ENCODE data around the gene SNORC.
"Not testable (repeated sequence)": the region's sequence is repeated elsewhere in the genome, so short reads cannot be mapped to it uniquely, and the experiment has no call there.

SNORC gene

DNA sequence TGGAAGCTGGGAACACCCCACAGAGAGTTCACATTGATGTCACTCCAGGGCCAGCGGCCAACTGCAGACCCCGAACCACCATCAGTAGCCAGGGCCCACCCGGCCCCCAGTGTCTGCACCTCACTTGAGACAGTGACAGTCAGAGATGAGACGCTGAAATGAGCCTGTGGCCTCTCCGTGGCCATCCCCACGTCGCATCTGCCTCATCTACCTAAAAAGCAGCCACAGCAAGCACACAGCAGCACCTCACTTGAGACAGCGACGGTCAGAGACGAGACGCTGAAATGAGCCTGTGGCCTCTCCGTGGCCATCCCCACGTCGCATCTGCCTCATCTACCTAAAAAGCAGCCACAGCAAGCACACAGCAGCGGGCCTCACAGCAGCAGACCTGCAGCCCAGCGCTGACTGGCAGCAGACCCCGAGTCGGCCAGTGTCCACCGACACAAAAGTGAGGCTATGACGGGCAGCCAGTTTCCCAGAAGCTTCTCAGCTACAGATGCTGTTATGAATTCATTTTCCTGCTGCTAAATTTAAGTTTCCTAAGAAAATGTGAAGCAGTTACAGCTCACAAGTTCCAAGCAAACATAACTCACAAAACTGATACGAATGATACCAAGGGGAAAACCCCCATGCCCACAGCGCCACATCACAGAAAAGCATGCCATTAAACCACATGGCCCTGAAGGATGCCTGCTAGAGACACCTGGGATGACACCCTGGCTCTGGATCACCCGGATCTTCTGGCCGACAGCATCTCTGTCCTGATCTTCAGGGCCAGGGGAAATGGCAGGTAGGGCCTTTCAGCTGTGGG is 27.7 kb downstream of the SNORC start:
- no peak for DNase-seq

DNA sequence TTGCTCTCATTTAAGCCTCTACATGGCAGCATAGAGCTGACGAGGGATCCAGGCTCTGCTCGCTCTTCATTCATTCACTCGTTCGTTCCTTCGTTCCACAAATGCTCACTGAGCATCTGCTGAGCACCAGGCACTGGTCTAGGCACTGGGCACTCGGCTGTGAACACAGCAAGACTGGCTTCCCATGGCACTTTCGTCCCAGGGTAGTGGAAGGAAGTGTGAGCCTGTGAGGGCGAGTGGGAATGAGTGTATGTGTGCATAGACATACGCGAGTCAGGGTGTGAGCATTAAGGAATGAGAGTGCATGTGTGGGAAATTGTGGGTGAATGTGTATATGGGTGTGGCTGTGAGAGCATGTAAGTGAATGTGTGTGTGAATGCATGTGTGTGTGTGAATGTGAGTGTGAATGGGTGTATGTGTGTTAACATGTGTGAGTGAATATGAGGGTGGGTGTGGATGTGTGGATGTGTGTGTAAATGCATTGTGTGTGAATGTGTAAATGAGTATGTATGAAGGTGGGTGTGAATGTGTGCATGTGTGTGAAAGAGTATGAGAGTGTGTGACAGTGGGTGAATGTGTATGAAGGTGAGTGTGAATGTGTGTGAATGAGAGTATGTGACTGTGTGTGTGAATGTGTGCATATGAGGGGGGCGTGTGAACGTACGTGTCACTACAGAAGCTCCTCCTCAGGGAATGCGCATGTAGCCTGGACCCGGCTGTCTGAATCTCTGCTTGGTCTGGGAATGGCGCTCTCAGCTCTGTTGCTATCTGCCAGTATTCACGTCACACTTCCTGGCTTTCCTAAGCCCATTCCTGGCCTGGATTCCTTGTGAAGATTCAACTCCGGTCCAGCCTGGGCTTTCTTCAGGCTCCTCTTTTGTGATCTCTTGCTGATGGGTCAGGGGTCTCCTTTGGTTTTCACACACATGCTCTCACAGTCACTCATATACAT is 28.8 kb downstream of the SNORC start:
- no peak for DNase-seq

DNA sequence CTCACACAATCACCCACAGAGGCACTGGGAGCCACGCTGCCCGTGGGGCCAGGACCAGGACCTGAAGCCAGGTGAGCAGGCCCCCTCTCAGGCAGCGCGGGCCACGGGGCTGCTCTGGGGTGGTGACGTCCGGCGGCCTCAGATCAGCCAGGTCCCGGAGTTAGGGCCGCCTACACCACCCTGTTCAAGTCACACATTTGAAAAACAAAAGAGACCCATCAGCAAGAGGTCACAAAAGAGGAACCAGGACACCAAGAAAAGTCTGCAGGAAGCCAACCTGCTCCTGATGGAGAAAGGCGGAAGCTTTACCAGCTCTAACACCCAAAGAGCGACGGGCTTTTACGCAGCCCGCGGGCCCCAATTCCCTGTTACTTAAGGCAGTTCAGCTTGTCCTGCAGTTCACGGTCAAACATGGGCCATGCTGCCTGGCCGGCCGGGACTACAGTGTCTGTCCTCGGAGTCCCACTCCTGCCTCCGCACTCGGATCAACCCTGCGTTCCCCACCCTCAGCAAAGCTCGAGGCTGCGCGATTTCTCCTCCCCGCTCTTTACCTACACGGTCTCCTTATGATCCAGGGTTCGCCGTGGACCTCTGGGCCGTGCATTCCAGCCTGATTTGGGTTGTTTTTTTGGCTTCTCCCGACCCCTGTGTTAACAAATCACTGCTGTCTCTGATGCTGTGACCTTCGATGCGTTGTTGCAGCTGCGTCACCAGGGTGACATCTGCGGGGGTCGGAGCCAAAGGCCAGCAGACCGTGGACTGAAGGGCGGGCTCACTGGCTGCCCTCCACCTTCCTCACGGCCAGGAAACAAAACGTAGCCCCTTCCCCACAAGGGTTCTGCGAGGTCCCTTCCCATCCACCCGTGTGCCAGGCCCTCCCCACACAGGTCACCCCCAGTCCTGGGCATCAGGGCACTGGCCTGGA is 31.0 kb downstream of the SNORC start:
- no peak for DNase-seq

DNA sequence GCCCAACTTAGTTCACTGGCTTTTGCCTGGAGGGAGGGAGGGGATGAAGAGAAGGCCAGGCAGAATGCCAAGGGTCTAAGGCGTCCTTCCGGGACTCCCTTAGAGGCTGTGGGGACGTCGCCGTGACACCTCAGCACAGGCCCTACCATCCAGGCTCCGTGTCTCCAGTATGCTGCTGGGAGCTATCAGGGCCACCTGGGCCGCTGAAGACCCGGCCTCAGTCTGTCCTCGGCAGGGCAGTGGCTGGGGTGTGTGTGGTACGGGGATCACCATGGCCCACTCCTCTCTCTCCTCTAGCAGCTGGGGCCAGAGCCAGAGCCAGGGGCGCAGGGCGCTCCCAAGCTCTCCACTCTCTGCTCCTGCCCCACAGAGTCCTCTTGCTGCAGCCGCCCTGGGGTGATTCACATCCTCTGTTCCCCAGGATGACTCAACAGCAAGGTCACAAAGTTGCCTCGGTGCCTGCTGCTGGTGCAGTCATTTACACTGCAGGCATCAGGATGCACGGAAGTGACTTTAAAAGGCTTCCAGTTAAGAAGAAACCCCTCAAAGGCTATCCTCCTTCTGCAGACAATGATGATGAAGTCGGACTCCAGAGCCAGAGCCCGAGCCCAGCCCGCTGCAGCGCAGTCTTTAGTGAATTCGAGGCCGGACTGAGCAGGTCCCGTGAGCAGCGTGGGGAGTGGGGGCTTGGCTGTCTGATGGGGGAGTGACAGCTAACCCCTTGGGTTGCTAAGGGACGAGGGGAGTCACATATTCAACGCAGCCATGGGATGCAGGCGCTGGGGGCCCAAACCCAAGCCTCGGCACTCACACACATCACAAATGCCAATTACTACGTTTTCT is 31.9 kb downstream of the SNORC start:
- DNase-seq: no peak

DNA sequence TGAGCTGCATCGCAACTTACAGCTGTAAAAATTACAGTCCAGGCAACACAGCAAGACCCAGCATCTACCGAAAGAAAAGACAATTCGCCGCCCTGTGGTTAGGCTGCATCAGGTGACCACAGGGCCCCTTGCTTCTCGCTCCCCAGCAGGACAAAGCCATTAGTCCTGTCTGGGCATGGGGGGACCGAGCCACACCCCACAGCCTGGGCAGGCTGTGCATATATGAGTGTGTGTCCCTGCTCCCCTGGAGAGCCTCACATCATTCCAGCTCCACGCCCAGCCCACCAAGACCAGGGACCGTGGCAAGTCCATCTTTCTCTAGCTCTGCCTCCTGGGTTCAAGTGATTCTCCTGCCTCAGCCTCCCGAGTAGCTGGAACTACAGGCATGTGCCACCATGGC is 33.9 kb downstream of the SNORC start:
- no peak for DNase-seq

DNA sequence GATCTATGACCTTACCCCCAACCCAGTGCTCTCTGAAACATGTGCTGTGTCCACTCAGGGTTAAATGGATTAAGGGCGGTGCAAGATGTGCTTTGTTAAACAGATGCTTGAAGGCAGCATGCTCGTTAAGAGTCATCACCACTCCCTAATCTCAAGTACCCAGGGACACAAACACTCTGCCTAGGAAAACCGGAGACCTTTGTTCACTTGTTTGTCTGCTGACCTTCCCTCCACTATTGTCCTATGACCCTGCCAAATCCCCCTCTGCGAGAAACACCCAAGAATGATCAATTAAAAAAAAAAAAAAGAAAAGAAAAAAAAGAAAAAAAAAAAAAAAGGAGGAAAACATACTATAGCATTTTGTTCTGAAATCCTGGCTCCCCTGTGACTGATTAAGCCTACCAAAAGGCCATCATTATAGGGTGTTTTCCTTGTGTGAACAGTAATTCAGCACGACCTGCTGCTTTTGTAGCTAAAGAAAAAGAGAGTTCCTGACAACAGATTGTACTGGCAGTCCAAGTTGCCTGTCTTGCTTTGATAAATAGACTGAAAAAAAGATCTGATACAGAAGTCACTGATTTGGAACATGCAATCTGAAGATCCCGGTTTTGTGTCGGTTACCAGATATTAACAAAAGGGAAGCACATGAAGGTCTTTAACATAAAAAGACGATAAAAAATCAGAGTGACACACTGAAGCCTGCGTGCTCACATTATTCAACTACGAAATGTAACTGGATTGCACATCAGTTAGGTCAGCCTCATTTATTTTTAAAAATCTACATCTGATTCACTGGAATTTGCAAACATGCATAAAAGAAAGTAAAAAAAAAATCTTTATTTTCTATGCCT is 37.0 kb downstream of the SNORC start:
- not testable (repeated sequence) for DNase-seq

DNA sequence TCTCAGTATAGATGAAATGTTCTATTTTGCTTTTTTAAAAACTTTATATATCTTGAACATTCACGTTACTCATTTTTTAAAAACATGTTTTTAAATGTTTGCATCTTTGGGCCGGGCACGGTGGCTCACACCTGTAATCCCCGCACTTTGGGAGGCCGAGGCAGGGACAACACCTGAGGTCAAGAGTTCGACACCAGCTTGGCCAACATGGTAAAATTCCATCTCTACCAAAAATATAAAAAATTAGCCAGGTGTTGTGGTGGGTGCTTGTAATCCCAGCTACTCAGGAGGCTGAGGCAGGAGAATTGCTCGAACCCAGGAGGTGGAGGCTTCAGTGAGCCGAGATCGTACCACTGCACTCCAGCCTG is 37.6 kb downstream of the SNORC start:
- DNase-seq: not testable (repeated sequence)

DNA sequence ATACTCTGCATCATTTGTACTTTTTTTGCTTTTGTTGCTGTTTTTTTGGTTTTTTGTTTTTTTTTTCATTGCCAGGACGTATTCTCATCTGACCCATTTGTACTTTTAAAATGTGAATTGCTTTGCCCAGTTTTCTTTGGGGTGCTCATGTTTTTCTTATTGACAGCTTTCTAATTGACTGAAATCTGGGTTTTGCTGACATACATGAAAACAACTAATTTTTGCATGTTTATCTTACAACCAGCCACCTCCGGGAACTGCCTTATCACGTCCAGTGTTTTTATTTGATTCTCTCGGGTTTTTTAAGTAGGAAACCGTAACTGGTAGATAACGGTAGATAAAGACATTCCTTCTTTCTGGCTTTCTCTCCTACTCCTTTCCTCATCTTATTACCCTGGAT is 38.6 kb downstream of the SNORC start:
- no peak for DNase-seq

DNA sequence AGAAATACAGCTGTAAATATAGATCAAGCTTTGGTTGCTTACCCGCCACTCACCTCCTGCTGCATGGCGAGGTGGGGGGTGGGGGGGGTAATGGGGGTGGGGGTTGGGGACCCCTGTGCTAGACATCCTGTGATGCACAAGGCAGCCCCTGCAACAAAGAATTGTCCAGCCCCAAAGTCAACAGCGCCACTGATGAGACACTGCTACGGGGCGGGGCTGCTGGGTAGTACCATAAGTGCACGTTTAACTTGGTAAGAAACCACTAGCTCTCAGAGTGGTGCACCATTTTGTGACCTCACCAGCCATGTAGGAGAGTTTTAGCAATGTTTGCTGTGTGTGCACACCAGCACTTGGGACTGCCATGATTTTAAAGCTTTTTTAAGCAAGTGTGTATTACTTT is 40.3 kb downstream of the SNORC start:
- no peak for DNase-seq

DNA sequence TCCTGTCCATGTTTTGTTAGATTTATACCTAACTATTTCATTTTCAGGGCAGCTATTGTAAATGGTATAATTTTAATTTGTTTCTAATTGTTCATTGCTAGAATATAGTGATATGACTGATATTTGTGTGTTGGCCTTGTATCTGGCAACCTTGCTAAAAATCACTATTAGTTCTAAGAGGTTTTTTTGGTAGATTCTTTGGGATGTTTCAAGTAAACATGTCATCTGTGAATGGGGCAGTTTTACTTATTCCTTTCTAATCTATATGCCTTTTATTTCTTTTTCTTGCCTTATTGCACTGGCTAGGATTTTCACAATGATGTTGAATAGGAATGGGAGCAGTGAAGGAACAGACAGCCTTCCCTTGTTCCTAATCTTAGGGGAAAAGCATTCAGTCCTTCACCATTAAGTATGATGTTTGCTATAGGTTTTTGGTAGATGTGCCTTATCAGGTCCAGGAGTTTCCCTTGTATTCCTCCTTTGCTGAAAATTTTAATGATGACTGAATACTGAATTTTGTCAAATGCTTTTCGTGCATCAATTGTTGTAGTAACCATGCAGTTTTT is 41.7 kb downstream of the SNORC start:
- no peak for DNase-seq

DNA sequence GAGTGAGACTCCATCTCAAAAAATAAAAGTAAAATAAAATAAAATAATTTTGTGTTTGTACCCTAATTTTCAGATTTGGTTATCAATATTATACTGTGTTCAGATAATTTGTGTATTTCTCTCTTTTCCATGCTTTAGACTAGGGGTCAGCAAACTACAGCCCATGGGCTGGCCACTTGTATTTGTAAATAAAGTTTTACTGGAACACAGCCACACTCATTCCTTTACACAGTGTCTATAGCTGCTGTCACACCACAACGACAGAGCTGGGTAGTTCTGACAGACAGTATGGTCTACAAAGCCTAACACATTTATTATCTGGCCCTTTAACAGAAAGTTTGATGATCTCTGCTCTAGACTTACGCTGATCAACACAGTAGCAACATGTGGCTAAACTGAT is 43.8 kb downstream of the SNORC start:
- DNase-seq: no peak

DNA sequence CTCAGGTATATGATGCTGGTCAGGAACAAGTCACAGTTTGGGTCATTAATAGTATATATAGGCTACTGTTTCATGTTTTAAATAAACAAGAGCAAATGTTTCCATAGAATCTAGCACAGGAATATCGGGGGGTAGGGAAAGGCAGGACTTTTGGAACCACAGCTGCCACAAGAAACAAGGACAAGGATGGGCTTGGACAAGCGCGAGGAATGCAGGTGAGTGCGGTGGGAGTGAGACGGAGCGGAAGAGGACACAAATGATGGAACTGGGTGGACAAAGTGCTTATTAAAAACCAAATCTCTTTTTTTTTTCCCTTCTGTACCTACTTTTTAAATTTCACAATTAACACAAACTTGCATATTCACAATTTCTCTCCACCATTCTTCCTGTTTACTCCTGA is 49.1 kb downstream of the SNORC start:
- no peak for DNase-seq

DNA sequence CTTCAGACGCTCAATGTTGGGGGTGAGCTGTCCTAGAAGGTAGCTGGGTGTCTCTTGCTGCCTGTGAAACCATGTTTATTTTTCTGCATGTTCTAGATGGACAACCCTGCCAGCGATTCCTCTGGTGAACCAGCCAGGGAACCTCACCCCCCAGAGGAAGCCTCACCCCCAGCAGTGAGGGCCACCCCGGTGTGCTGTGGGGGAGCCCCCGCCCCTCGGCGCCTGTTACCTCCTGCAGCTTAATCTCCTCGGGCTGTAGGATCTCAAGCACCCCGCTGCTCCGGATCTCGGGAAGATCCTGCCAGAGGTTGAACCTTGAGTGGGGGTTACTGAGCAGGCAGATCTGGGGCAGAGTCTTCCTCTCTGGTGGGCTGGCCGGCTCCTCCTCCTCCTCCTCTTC is 50.0 kb downstream of the SNORC start:
- DNase-seq: no peak

DNA sequence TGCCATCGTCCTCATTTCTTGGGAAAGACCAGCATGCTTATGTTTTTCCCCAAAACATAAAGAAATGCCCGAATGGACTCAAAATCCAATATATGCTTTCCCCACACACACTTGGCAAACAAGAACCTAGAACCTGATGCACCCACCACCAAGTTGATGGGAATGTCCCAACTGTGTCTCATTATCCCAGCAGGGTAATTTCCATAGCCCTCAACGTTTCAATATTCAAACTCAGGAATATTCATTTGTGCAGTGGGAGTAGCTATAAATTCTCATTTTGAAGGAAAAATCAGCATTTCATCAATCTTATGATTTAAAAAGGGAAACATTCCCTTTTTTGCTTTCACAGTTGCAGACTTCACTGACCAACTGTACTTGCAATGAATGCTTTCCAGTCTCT is 50.7 kb downstream of the SNORC start:
- DNase-seq: no peak

DNA sequence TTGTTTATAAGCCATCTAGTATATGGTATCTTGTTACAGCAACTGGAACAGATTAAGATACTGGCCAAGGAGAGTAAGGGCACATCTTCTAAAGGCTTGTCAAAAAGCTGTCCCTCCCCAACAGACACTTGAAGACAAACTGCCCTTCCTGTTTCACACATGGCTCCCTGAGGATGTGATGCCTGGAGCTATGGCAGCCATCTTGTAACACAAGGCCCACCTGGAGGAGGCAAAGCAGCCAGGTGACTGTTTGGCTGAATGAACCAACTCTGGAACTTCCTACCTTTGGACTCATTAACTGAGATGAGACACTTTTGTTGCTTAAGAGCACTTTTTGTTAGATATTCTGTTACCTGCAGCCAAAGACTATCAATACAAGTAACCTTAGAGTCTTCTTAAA is 54.4 kb downstream of the SNORC start:
- no peak for DNase-seq

DNA sequence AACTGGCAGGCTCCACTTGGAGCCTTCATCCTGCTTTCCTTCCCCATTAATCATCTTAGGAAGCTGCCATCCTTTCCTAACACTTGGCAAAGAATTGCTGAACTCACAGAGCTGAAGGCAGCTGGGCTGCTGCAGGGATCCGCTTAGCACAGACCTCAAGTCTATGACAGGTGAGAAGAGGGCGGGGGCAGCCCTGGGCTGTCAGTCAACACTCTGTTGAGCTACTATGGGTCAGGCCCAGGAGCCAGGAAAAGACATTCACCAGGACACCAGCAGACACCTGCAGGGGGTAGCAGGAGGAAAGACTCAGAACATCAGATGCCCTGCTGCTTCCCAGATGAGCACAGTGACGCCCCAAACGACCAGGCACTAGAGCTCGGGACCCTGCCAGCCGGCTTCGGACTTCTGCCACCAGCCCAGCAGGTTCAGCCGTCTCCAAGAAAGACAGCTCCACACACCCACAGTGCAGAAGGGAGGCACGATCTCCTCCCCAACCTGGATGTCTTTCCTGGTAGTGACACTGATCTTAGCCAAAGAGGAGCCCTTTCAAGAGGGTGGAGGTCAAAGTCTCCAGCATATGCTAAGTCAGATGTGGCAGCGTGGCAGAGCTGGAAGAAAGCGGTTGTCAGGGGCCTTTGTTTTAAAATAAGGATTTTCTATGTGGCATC is 55.2 kb downstream of the SNORC start:
- DNase-seq: no peak

DNA sequence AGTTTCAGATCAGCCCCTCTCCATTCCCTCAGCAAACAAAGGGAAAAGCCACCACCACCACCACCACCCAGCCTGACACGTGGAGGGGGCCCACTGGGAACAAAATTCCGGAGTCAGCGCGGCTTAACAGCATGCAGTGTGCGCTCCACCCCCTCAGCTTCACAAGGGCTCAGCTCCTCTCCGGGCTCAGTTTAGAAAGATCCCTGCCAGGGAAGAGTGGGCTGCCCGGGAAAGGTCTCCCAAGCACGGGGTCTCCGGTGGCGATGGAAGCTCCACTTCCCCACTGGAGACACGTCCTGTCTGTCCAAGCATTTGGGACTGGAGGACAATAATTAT is 55.7 kb downstream of the SNORC start:
- DNase-seq: no peak

DNA sequence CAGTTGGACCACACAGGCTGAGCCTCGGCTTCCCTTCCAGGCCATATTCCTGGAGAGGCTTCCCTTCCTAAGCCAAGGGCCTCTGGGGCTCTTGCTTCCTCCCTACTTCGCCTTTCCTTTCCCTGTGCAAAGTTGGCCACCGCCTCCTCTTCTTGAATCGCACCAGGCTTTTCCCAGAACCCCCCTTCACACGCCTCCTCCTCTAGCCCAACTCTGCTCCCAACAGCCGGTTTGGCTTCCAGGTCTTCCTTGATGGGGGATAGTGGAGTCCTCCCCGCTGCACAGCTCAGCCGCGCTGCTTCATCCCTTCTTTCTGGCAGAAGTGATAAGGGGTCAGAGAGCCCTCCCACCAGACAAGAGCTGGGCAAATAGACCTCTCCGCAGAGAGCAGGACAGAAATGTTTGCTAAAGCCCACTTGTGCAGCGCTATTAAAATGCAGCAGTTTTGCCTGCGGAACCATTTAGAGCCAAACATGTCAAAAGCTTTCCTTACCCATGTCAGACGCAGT is 56.4 kb downstream of the SNORC start:
- no peak for DNase-seq

DNA sequence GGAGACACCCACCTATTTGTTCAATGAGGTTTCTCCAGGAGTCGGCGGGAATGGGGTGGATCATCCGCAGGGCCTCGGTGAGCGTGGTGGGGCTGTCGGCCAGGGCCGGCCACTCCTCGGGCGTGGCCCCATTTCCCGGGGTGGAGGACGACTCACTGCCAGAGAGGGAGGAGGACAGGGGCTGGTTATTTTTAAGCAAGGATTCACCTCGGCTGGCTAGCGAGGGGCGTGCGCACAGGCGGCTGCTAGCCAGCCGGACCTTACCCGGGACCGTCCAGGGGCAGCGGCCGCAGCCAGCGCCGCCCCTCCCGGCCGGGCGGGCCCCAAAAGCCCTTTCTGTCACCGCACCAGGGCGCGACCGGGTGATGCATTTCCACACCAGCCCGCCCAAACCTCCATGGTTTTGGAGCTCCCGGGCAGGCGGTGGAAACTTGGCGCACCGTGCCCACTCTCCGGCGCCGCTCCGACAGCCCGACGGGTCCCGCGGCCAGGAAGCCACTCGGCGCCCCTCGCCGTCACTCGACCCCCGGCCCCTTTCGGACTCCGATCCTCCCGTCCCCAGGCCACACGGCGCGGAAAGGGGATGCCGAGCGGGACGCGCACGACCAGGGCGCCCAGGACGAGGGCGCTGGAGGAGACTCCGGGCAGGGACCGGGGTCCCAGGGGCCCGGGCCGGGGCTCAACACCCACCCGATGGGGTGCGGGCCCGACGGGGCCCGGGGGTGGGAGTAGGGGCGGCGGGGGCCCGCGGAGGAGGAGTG is 57.1 kb downstream of the SNORC start:
- DNase-seq: no peak
